ENCODE measurements around the gene GAGE12F.
"Not testable (repeated sequence)": the region's sequence is repeated elsewhere in the genome, so short reads cannot be mapped to it uniquely, and the experiment has no call there.

The GAGE12F gene

GRCh38 chrX:49560542-49560941, at the start of gene GAGE12F:
Gene GAGE12F (plus strand): TSS chrX:49560842. CDS start chrX:49561997, 1,155 bp downstream.
- H3K27ac ChIP-seq (ENCODE audit: low read length); H3K27me3 ChIP-seq (ENCODE audit: low read depth, low read length); H3K4me3 ChIP-seq (ENCODE audit: low read depth in 1 of 2, low read length in 2 of 2); H3K4me1 ChIP-seq (ENCODE audit: control insufficient read depth in 1 of 2, insufficient read depth in 2 of 2, low read length in 2 of 2); H3K36me3 ChIP-seq (ENCODE audit: control insufficient read depth in 1 of 2, insufficient read depth in 2 of 2, low read length in 2 of 2); H3K9me3 ChIP-seq (ENCODE audit: control insufficient read depth in 1 of 2, low read length in 2 of 2): not testable (repeated sequence)

- not testable (repeated sequence) for H3K27me3 ChIP-seq (ENCODE audit: low read depth, low read length); H3K9me3 ChIP-seq (ENCODE audit: control insufficient read depth in 1 of 2, low read length in 2 of 2); H3K4me3 ChIP-seq (ENCODE audit: low read depth in 1 of 2, low read length in 2 of 2); H3K27ac ChIP-seq (ENCODE audit: low read length); H3K4me1 ChIP-seq (ENCODE audit: control insufficient read depth in 1 of 2, insufficient read depth in 2 of 2, low read length in 2 of 2); H3K36me3 ChIP-seq (ENCODE audit: control insufficient read depth in 1 of 2, insufficient read depth in 2 of 2, low read length in 2 of 2)
These were observed 28.8 kb upstream of the GAGE12F start, which contains the start of gene GAGE12C for GRCh38 chrX:49531877-49532276. Gene GAGE12C (plus strand): TSS chrX:49532177. CDS start chrX:49533332, 1,155 bp downstream.

GRCh38 chrX:49541433-49541832, 19.2 kb upstream of the GAGE12F start, which contains the start of gene GAGE12D:
Gene GAGE12D (plus strand): TSS chrX:49541733. CDS start chrX:49542888, 1,155 bp downstream.
- H3K27me3 ChIP-seq (ENCODE audit: low read depth, low read length); H3K4me3 ChIP-seq (ENCODE audit: low read depth in 1 of 2, low read length in 2 of 2): not testable (repeated sequence)

GRCh38 chrX:49550989-49551388, 9.7 kb upstream of the GAGE12F start, which contains the start of gene GAGE12E:
Gene GAGE12E (plus strand): TSS chrX:49551289. CDS start chrX:49552444, 1,155 bp downstream.
- not testable (repeated sequence) for H3K36me3 ChIP-seq (ENCODE audit: control insufficient read depth in 1 of 2, insufficient read depth in 2 of 2, low read length in 2 of 2); H3K9me3 ChIP-seq (ENCODE audit: control insufficient read depth in 1 of 2, low read length in 2 of 2); H3K27ac ChIP-seq (ENCODE audit: low read length)

More at GRCh38 chrX:49541433-49541832, 19.2 kb upstream of the GAGE12F start, which contains the start of gene GAGE12D:
- H3K4me1 ChIP-seq (ENCODE audit: control insufficient read depth in 1 of 2, insufficient read depth in 2 of 2, low read length in 2 of 2); H3K9me3 ChIP-seq (ENCODE audit: control insufficient read depth in 1 of 2, low read length in 2 of 2); H3K36me3 ChIP-seq (ENCODE audit: control insufficient read depth in 1 of 2, insufficient read depth in 2 of 2, low read length in 2 of 2); H3K27ac ChIP-seq (ENCODE audit: low read length): not testable (repeated sequence)

GRCh38 chrX:49568728-49569127, 8.1 kb downstream of the GAGE12F start:
- not testable (repeated sequence) for H3K27me3 ChIP-seq (ENCODE audit: low read depth, low read length); H3K27ac ChIP-seq (ENCODE audit: low read length); H3K4me3 ChIP-seq (ENCODE audit: low read depth in 1 of 2, low read length in 2 of 2); H3K36me3 ChIP-seq (ENCODE audit: control insufficient read depth in 1 of 2, insufficient read depth in 2 of 2, low read length in 2 of 2); H3K9me3 ChIP-seq (ENCODE audit: control insufficient read depth in 1 of 2, low read length in 2 of 2); H3K4me1 ChIP-seq (ENCODE audit: control insufficient read depth in 1 of 2, insufficient read depth in 2 of 2, low read length in 2 of 2)

More at GRCh38 chrX:49550989-49551388, 9.7 kb upstream of the GAGE12F start, which contains the start of gene GAGE12E:
- H3K27me3 ChIP-seq (ENCODE audit: low read depth, low read length); H3K4me1 ChIP-seq (ENCODE audit: control insufficient read depth in 1 of 2, insufficient read depth in 2 of 2, low read length in 2 of 2); H3K4me3 ChIP-seq (ENCODE audit: low read depth in 1 of 2, low read length in 2 of 2): not testable (repeated sequence)

GRCh38 chrX:49569152-49569551, 8.5 kb downstream of the GAGE12F start:
- not testable (repeated sequence) for H3K9me3 ChIP-seq (ENCODE audit: control insufficient read depth in 1 of 2, low read length in 2 of 2); H3K36me3 ChIP-seq (ENCODE audit: control insufficient read depth in 1 of 2, insufficient read depth in 2 of 2, low read length in 2 of 2); H3K27ac ChIP-seq (ENCODE audit: low read length); H3K4me3 ChIP-seq (ENCODE audit: low read depth in 1 of 2, low read length in 2 of 2); H3K27me3 ChIP-seq (ENCODE audit: low read depth, low read length); H3K4me1 ChIP-seq (ENCODE audit: control insufficient read depth in 1 of 2, insufficient read depth in 2 of 2, low read length in 2 of 2)

GRCh38 chrX:49570100-49570499, 9.5 kb downstream of the GAGE12F start, which contains the start of gene GAGE12G:
Gene GAGE12G (plus strand): TSS chrX:49570400. CDS start chrX:49571555, 1,155 bp downstream.
- not testable (repeated sequence) for H3K27ac ChIP-seq (ENCODE audit: low read length); H3K9me3 ChIP-seq (ENCODE audit: control insufficient read depth in 1 of 2, low read length in 2 of 2); H3K27me3 ChIP-seq (ENCODE audit: low read depth, low read length); H3K36me3 ChIP-seq (ENCODE audit: control insufficient read depth in 1 of 2, insufficient read depth in 2 of 2, low read length in 2 of 2); H3K4me3 ChIP-seq (ENCODE audit: low read depth in 1 of 2, low read length in 2 of 2); H3K4me1 ChIP-seq (ENCODE audit: control insufficient read depth in 1 of 2, insufficient read depth in 2 of 2, low read length in 2 of 2)

GRCh38 chrX:49579649-49580048, 19.0 kb downstream of the GAGE12F start, which contains the start of gene GAGE12H:
Gene GAGE12H (plus strand): TSS chrX:49579949. CDS start chrX:49581104, 1,155 bp downstream.
- H3K27me3 ChIP-seq (ENCODE audit: low read depth, low read length); H3K9me3 ChIP-seq (ENCODE audit: control insufficient read depth in 1 of 2, low read length in 2 of 2); H3K36me3 ChIP-seq (ENCODE audit: control insufficient read depth in 1 of 2, insufficient read depth in 2 of 2, low read length in 2 of 2); H3K4me1 ChIP-seq (ENCODE audit: control insufficient read depth in 1 of 2, insufficient read depth in 2 of 2, low read length in 2 of 2); H3K27ac ChIP-seq (ENCODE audit: low read length); H3K4me3 ChIP-seq (ENCODE audit: low read depth in 1 of 2, low read length in 2 of 2): not testable (repeated sequence)

- not testable (repeated sequence) for H3K4me1 ChIP-seq (ENCODE audit: control insufficient read depth in 1 of 2, insufficient read depth in 2 of 2, low read length in 2 of 2); H3K27me3 ChIP-seq (ENCODE audit: low read depth, low read length); H3K4me3 ChIP-seq (ENCODE audit: low read depth in 1 of 2, low read length in 2 of 2); H3K27ac ChIP-seq (ENCODE audit: low read length); H3K9me3 ChIP-seq (ENCODE audit: control insufficient read depth in 1 of 2, low read length in 2 of 2); H3K36me3 ChIP-seq (ENCODE audit: control insufficient read depth in 1 of 2, insufficient read depth in 2 of 2, low read length in 2 of 2)
These were observed 28.6 kb downstream of the GAGE12F start, which contains the start of gene GAGE2A for GRCh38 chrX:49589196-49589595. Gene GAGE2A (plus strand): TSS chrX:49589496. CDS start chrX:49590651, 1,155 bp downstream.

GRCh38 chrX:49589769-49590478, 29.3 kb downstream of the GAGE12F start:
- H3K36me3 ChIP-seq (ENCODE audit: control insufficient read depth in 1 of 2, insufficient read depth in 2 of 2, low read length in 2 of 2); H3K4me1 ChIP-seq (ENCODE audit: control insufficient read depth in 1 of 2, insufficient read depth in 2 of 2, low read length in 2 of 2); H3K4me3 ChIP-seq (ENCODE audit: low read depth in 1 of 2, low read length in 2 of 2); H3K27me3 ChIP-seq (ENCODE audit: low read depth, low read length); H3K27ac ChIP-seq (ENCODE audit: low read length); H3K9me3 ChIP-seq (ENCODE audit: control insufficient read depth in 1 of 2, low read length in 2 of 2): not testable (repeated sequence)

- H3K27me3 ChIP-seq (ENCODE audit: low read depth, low read length); H3K4me1 ChIP-seq (ENCODE audit: control insufficient read depth in 1 of 2, insufficient read depth in 2 of 2, low read length in 2 of 2); H3K27ac ChIP-seq (ENCODE audit: low read length); H3K36me3 ChIP-seq (ENCODE audit: control insufficient read depth in 1 of 2, insufficient read depth in 2 of 2, low read length in 2 of 2); H3K9me3 ChIP-seq (ENCODE audit: control insufficient read depth in 1 of 2, low read length in 2 of 2); H3K4me3 ChIP-seq (ENCODE audit: low read depth in 1 of 2, low read length in 2 of 2): not testable (repeated sequence)
These were observed 29.8 kb downstream of the GAGE12F start for GRCh38 chrX:49590488-49590887.

- not testable (repeated sequence) for H3K27me3 ChIP-seq (ENCODE audit: low read depth, low read length); H3K4me1 ChIP-seq (ENCODE audit: control insufficient read depth in 1 of 2, insufficient read depth in 2 of 2, low read length in 2 of 2); H3K27ac ChIP-seq (ENCODE audit: low read length); H3K4me3 ChIP-seq (ENCODE audit: low read depth in 1 of 2, low read length in 2 of 2); H3K9me3 ChIP-seq (ENCODE audit: control insufficient read depth in 1 of 2, low read length in 2 of 2); H3K36me3 ChIP-seq (ENCODE audit: control insufficient read depth in 1 of 2, insufficient read depth in 2 of 2, low read length in 2 of 2)
These were observed 38.1 kb downstream of the GAGE12F start, which contains the start of gene GAGE1 for GRCh38 chrX:49598720-49599119. Gene GAGE1 (plus strand): TSS chrX:49599020. CDS start chrX:49600175, 1,155 bp downstream.

Measured in muscle layer of duodenum (tissue), 2 donors.